ENCODE data around the gene ASIC4. TPM values are rescaled to one million over a fixed set of nuclear protein-coding genes. Genes with fewer than 3 reads are reported as not detected.

Gene ASIC4
- total and polyA plus RNA-seq, 2 experiments from 2014 or later: 0.13 to 3.6 TPM

DNA sequence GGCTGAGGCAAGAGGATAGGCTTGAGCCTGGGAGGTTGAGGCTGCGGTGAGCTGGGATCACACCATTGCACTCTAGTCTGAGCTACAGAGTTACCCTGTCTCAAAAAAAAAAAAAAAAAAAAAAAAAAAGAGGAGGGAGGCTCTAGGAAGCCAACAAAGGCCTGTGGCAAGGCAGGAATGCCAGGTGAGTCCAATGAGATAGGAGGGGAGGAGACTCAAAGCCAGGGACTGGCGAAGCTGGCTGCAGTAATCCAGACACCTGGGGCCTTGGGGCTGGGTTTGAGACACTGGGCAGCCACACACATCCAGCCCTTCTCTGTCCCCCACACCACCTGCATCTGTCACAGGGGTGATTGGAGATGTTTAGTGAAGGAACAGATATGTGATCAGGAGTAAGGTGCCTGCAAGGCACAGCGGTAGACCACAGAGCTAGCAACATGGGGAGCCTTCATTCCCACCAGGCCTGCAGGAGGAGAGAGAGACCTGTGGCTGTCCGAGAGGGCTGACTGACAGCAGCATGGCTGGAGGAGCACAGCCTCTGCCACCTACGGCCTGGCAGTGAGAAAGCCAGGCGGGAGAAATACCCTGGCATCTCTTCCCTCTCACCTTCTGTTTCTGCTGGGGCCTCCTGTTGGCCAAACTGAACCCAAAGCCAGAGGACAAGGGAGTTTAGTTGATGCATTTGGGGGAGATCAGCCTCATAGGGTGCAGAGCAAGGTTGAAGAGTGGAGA lies 19.8 kb downstream of the ASIC4 start:
- Histone ChIP-seq H3K4me1 (ENCODE audit: insufficient read depth) (peaks cover 29% of the 10 kb centered on the region), H3K4me3 (no peak overlapping the region), H3K27me3 (ENCODE audit: insufficient read depth) (peaks cover 9% of the 10 kb centered on the region), H3K36me3 (ENCODE audit: insufficient read depth) (no peaks in the 10 kb centered on the region; the same call in 1 of the 2 replicates), H2AFZ (no peak overlapping the region), H4K20me1 (replicated peaks; ENCODE audit: insufficient read depth) (0 out of 2 replicates have a peak, but pooled peaks cover 5% of the 10 kb centered on the region), H3K9me2 (ENCODE audit: insufficient read depth) (no peaks in the 10 kb centered on the region), H3F3A (replicated peaks; ENCODE audit: low read depth) (0 out of 2 replicates have a peak, but pooled peaks cover 7% of the 10 kb centered on the region), H3K4me2 (no peak overlapping the region), H3K79me2 (replicated peaks; ENCODE audit: insufficient read depth) (no peaks in the 10 kb centered on the region), H3K27ac (ENCODE audit: low read depth) (no peak overlapping the region)
- Mint-ChIP-seq H3K27ac (no peak overlapping the region), H3K4me1 (peaks cover 38% of the 10 kb centered on the region), H3K9me3 (no peaks in the 10 kb centered on the region), H3K36me3 (ENCODE audit: low read depth) (peaks cover 5% of the 10 kb centered on the region; the same call in 1 of the 3 replicates), H3K27me3 (ENCODE audit: insufficient read depth, low read depth, poor library complexity) (peaks cover 39% of the 10 kb centered on the region), H3K4me3 (no peak overlapping the region)
- TF ChIP-seq EZH2phosphoT487 (IDR thresholded peaks at IDR 0.05; ENCODE audit: unreplicated experiment) (no peak), EZH2 (IDR thresholded peaks at IDR 0.05; ENCODE audit: low read depth, unreplicated experiment) (no peak), NANOG (IDR thresholded peaks at IDR 0.05; ENCODE audit: borderline replicate concordance) (no peak), ZNF114 (CRISPR knock-in tag; IDR thresholded peaks at IDR 0.05) (no peak), ZNF331 (CRISPR knock-in tag; IDR thresholded peaks at IDR 0.05; ENCODE audit: low read depth) (no peak)
- TF ChIP-seq, protein P1, sequence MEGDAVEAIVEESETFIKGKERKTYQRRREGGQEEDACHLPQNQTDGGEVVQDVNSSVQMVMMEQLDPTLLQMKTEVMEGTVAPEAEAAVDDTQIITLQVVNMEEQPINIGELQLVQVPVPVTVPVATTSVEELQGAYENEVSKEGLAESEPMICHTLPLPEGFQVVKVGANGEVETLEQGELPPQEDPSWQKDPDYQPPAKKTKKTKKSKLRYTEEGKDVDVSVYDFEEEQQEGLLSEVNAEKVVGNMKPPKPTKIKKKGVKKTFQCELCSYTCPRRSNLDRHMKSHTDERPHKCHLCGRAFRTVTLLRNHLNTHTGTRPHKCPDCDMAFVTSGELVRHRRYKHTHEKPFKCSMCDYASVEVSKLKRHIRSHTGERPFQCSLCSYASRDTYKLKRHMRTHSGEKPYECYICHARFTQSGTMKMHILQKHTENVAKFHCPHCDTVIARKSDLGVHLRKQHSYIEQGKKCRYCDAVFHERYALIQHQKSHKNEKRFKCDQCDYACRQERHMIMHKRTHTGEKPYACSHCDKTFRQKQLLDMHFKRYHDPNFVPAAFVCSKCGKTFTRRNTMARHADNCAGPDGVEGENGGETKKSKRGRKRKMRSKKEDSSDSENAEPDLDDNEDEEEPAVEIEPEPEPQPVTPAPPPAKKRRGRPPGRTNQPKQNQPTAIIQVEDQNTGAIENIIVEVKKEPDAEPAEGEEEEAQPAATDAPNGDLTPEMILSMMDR (conservative IDR thresholded peaks at IDR 0.05; ENCODE audit: low read depth in 2 of 2): no peak
- TF ChIP-seq, protein P2, sequence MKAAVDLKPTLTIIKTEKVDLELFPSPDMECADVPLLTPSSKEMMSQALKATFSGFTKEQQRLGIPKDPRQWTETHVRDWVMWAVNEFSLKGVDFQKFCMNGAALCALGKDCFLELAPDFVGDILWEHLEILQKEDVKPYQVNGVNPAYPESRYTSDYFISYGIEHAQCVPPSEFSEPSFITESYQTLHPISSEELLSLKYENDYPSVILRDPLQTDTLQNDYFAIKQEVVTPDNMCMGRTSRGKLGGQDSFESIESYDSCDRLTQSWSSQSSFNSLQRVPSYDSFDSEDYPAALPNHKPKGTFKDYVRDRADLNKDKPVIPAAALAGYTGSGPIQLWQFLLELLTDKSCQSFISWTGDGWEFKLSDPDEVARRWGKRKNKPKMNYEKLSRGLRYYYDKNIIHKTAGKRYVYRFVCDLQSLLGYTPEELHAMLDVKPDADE (IDR thresholded peaks at IDR 0.05): no peak
- peak; percentile 41 for DNase-seq (ENCODE audit: low spot score)
- ATAC-seq: peak; percentile 11

DNA sequence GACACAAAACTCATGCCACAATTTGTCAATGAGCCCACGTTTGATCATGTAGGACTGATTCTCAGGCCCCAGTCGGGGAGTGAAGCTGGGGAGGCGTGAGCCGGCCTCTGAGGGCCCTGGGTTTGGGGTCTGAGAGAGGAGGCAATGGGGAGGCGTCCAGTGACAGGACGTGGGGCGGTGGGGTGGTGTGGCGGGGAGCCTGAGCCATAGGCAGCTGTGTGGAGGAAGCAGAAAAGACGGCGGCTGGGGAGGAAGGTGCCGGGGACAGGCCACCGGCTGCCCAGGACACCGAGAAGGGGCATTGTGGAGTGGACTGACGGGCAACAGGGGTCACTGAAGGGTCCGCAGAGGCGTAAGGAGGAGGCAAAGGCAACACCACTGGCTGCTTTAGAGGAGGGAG lies 22.1 kb downstream of the ASIC4 start:
- no peak overlapping the region for H3K4me2 ChIP-seq
- peaks cover 6% of the 10 kb centered on the region for H3K79me2 ChIP-seq (replicated peaks; ENCODE audit: insufficient read depth)
- no peaks in the 10 kb centered on the region; the same call in 2 of the 3 replicates for H3K9me3 Mint-ChIP-seq
- peaks cover 14% of the 10 kb centered on the region; the same call in 1 of the 2 replicates for H3F3A ChIP-seq (replicated peaks; ENCODE audit: low read depth)
- no peak overlapping the region for H3K4me3 Mint-ChIP-seq
- H4K20me1 ChIP-seq (replicated peaks; ENCODE audit: insufficient read depth): peaks cover 10% of the 10 kb centered on the region
- H3K27me3 ChIP-seq (ENCODE audit: insufficient read depth): no peaks in the 10 kb centered on the region
- peaks cover 31% of the 10 kb centered on the region for H3K4me1 Mint-ChIP-seq
- H3K9me2 ChIP-seq (ENCODE audit: insufficient read depth): no peaks in the 10 kb centered on the region
- DNase-seq (ENCODE audit: low spot score): no peak
- no peak overlapping the region for H3K27ac Mint-ChIP-seq
- peaks cover 9% of the 10 kb centered on the region for H3K36me3 ChIP-seq (ENCODE audit: insufficient read depth)
- no peak overlapping the region for H3K27ac ChIP-seq (ENCODE audit: low read depth)
- H3K4me3 ChIP-seq: no peak overlapping the region
- no peak for ATAC-seq
- H3K4me1 ChIP-seq (ENCODE audit: insufficient read depth): peaks cover 20% of the 10 kb centered on the region; the same call in 1 of the 2 replicates
- peaks cover 29% of the 10 kb centered on the region for H3K36me3 Mint-ChIP-seq (ENCODE audit: low read depth)
- H2AFZ ChIP-seq: no peak overlapping the region
- H3K27me3 Mint-ChIP-seq (ENCODE audit: insufficient read depth, low read depth, poor library complexity): peaks cover 29% of the 10 kb centered on the region
- TF ChIP-seq STAT1 (IDR thresholded peaks at IDR 0.05; ENCODE audit: unreplicated experiment): no peak
- no peak for TF ChIP-seq NANOG (IDR thresholded peaks at IDR 0.05; ENCODE audit: borderline replicate concordance)
- TF ChIP-seq, protein P3, sequence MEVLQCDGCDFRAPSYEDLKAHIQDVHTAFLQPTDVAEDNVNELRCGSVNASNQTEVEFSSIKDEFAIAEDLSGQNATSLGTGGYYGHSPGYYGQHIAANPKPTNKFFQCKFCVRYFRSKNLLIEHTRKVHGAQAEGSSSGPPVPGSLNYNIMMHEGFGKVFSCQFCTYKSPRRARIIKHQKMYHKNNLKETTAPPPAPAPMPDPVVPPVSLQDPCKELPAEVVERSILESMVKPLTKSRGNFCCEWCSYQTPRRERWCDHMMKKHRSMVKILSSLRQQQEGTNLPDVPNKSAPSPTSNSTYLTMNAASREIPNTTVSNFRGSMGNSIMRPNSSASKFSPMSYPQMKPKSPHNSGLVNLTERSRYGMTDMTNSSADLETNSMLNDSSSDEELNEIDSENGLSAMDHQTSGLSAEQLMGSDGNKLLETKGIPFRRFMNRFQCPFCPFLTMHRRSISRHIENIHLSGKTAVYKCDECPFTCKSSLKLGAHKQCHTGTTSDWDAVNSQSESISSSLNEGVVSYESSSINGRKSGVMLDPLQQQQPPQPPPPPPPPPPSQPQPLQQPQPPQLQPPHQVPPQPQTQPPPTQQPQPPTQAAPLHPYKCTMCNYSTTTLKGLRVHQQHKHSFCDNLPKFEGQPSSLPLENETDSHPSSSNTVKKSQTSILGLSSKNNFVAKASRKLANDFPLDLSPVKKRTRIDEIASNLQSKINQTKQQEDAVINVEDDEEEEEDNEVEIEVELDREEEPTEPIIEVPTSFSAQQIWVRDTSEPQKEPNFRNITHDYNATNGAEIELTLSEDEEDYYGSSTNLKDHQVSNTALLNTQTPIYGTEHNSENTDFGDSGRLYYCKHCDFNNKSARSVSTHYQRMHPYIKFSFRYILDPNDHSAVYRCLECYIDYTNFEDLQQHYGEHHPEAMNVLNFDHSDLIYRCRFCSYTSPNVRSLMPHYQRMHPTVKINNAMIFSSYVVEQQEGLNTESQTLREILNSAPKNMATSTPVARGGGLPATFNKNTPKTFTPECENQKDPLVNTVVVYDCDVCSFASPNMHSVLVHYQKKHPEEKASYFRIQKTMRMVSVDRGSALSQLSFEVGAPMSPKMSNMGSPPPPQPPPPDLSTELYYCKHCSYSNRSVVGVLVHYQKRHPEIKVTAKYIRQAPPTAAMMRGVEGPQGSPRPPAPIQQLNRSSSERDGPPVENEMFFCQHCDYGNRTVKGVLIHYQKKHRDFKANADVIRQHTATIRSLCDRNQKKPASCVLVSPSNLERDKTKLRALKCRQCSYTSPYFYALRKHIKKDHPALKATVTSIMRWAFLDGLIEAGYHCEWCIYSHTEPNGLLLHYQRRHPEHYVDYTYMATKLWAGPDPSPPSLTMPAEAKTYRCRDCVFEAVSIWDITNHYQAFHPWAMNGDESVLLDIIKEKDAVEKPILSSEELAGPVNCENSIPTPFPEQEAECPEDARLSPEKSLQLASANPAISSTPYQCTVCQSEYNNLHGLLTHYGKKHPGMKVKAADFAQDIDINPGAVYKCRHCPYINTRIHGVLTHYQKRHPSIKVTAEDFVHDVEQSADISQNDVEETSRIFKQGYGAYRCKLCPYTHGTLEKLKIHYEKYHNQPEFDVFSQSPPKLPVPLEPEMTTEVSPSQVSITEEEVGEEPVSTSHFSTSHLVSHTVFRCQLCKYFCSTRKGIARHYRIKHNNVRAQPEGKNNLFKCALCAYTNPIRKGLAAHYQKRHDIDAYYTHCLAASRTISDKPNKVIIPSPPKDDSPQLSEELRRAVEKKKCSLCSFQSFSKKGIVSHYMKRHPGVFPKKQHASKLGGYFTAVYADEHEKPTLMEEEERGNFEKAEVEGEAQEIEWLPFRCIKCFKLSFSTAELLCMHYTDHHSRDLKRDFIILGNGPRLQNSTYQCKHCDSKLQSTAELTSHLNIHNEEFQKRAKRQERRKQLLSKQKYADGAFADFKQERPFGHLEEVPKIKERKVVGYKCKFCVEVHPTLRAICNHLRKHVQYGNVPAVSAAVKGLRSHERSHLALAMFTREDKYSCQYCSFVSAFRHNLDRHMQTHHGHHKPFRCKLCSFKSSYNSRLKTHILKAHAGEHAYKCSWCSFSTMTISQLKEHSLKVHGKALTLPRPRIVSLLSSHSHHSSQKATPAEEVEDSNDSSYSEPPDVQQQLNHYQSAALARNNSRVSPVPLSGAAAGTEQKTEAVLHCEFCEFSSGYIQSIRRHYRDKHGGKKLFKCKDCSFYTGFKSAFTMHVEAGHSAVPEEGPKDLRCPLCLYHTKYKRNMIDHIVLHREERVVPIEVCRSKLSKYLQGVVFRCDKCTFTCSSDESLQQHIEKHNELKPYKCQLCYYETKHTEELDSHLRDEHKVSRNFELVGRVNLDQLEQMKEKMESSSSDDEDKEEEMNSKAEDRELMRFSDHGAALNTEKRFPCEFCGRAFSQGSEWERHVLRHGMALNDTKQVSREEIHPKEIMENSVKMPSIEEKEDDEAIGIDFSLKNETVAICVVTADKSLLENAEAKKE (CRISPR knock-in tag; IDR thresholded peaks at IDR 0.05): no peak
